ENCODE data around the gene SMPD3. TPM values are rescaled to one million over a fixed set of nuclear protein-coding genes. Genes with fewer than 3 reads are reported as not detected.

The SMPD3 gene
- polyA plus RNA-seq, 2 of the 4 experiments (the other 2 are of a cell fraction) = 0.04 to 0.13 TPM

- Histone ChIP-seq H3K4me1 (peaks cover 27% of the 10 kb centered on the region), H3K9me3 (no peaks in the 10 kb centered on the region), H3K4me3 (no peak overlapping the region), H3K27ac (peak overlapping the region in 1 of 2 experiments; percentile 34; a peak in 1 of 6 replicates), H3K4me2 (peak overlapping the region; percentile 48)
- FAIRE-seq (no peak), DNase-seq (ENCODE audit: low read depth in 1 of 2, low spot score in 1 of 2) (no peak), ATAC-seq (no peak)
- 85% methylated on average over 1 of the region's 1 CpG for WGBS (ENCODE audit: missing lambda C conversion rate)
- ChIA-PET POLR2A (no interaction called here), CTCF (interaction anchor here (0.8 to 1.0 kb wide), 2 partner anchors 16 to 21 kb away, joined by 3 read pairs; no protein-coding TSS in a partner anchor)
- TF ChIP-seq HOXB5 (CRISPR knock-in tag; IDR thresholded peaks at IDR 0.05) (no peak), SMC3 (IDR thresholded peaks at IDR 0.05) (no peak), BHLHE40 (IDR thresholded peaks at IDR 0.05; ENCODE audit: low read depth, low read length) (no peak), CHD2 (IDR thresholded peaks at IDR 0.05; ENCODE audit: low read length, partially characterized antibody) (no peak), ZFP36 (IDR thresholded peaks at IDR 0.05; ENCODE audit: borderline replicate concordance, partially characterized antibody) (no peak), TFCP2L1 (CRISPR knock-in tag; IDR thresholded peaks at IDR 0.05) (no peak), MAX (IDR thresholded peaks at IDR 0.05) (no peak), FOXS1 (CRISPR knock-in tag; IDR thresholded peaks at IDR 0.05) (no peak)
Observed at GRCh38 chr16:68451676-68452075, 3.4 kb upstream of the SMPD3 start.

- ChIA-PET CTCF (interaction anchor here (0.6 to 1.5 kb wide), 2 partner anchors 190 to 285 kb away, joined by 3 to 4 read pairs; no protein-coding TSS in a partner anchor), POLR2A (no interaction called here)
- no peaks in the 10 kb centered on the region for H3K9me3 ChIP-seq
- 17% methylated on average over 3 of the region's 3 CpGs for WGBS (ENCODE audit: missing lambda C conversion rate)
- no peak for TF ChIP-seq RNF2 (IDR thresholded peaks at IDR 0.05; ENCODE audit: borderline replicate concordance, low read depth)
- TF ChIP-seq FOSL2 (IDR thresholded peaks at IDR 0.05) = no peak
- no peak for TF ChIP-seq FOSL2 (CRISPR knock-in tag; IDR thresholded peaks at IDR 0.05)
- no peak for TF ChIP-seq MAX (IDR thresholded peaks at IDR 0.05)
- no peak for TF ChIP-seq HEYL (CRISPR knock-in tag; IDR thresholded peaks at IDR 0.05)
- no peak for TF ChIP-seq HMGXB4 (CRISPR knock-in tag; IDR thresholded peaks at IDR 0.05; ENCODE audit: borderline replicate concordance)
- TF ChIP-seq MAZ (IDR thresholded peaks at IDR 0.05; ENCODE audit: borderline replicate concordance, low read depth, low read length) = no peak
- TF ChIP-seq E2F6 (IDR thresholded peaks at IDR 0.05; ENCODE audit: borderline replicate concordance, low read depth) = no peak
- TF ChIP-seq ATOH8 (CRISPR knock-in tag; IDR thresholded peaks at IDR 0.05; ENCODE audit: low read depth) = no peak
- TF ChIP-seq HOXB13 (CRISPR knock-in tag; IDR thresholded peaks at IDR 0.05; ENCODE audit: low read depth) = no peak
- no peak for TF ChIP-seq ZNF302 (CRISPR knock-in tag; IDR thresholded peaks at IDR 0.05)
- TF ChIP-seq HES2 (IDR thresholded peaks at IDR 0.05) = no peak
- TF ChIP-seq ELK1 (IDR thresholded peaks at IDR 0.05; ENCODE audit: low read depth, low read length) = no peak
- no peak for TF ChIP-seq BCL3 (IDR thresholded peaks at IDR 0.05)
- no peak for TF ChIP-seq PBX3 (IDR thresholded peaks at IDR 0.05)
- TF ChIP-seq USF2 (IDR thresholded peaks at IDR 0.05) = no peak
- TF ChIP-seq RAD21 (conservative IDR thresholded peaks at IDR 0.05 in 1 of 2, IDR thresholded peaks at IDR 0.05 in 1 of 2) = no peak
- TF ChIP-seq RARB (CRISPR knock-in tag; IDR thresholded peaks at IDR 0.05) = no peak
- no peak for TF ChIP-seq EHF (CRISPR knock-in tag; IDR thresholded peaks at IDR 0.05)
- no peak for TF ChIP-seq POLR2AphosphoS2 (conservative IDR thresholded peaks at IDR 0.05; ENCODE audit: low read length)
- peak overlapping the region; percentile 18; the same call in 1 of the 3 replicates for H3K4me2 ChIP-seq
- FAIRE-seq (no peak), DNase-seq (ENCODE audit: low read depth in 1 of 2, low spot score in 1 of 2) (no peak), ATAC-seq (no peak)
- no peak overlapping the region for H3K27ac ChIP-seq
- H3K4me1 ChIP-seq = peaks cover 27% of the 10 kb centered on the region
- H3K4me3 ChIP-seq = no peak overlapping the region
Observed at GRCh38 chr16:68450741-68451255, 2.5 kb upstream of the SMPD3 start.
